Measurements from ENCODE around the gene MED15.

MED15 gene

DNA sequence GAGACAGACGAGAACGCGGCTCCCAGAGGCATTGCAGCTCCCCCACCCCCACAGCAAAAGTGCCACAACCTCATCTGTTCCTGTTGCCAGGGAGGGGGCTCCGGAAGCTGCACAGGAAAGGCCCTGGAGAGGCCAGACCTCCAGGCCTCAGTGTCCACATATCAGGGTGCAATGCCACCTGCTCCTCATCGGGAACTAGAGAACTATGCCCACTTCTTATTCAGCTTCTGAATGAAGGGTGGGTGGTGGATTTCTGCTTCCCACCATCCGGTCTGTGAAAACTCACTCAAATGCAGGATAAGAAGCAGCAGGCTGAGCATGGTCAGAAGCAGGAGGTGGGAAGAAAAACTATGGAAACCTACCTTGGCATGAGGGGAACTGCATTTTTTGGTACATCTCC, 105.9 kb downstream of the MED15 start:
- ChIA-PET POLR2A (no interaction called here), CTCF (no interaction called here)
- TF ChIP-seq, protein P1, sequence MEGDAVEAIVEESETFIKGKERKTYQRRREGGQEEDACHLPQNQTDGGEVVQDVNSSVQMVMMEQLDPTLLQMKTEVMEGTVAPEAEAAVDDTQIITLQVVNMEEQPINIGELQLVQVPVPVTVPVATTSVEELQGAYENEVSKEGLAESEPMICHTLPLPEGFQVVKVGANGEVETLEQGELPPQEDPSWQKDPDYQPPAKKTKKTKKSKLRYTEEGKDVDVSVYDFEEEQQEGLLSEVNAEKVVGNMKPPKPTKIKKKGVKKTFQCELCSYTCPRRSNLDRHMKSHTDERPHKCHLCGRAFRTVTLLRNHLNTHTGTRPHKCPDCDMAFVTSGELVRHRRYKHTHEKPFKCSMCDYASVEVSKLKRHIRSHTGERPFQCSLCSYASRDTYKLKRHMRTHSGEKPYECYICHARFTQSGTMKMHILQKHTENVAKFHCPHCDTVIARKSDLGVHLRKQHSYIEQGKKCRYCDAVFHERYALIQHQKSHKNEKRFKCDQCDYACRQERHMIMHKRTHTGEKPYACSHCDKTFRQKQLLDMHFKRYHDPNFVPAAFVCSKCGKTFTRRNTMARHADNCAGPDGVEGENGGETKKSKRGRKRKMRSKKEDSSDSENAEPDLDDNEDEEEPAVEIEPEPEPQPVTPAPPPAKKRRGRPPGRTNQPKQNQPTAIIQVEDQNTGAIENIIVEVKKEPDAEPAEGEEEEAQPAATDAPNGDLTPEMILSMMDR (IDR thresholded peaks at IDR 0.05; ENCODE audit: insufficient read depth, low read length, missing control alignments), result no peak
- DNase-seq (ENCODE audit: low read depth, low spot score), result no peak
- no peak overlapping the region for H3K4me3 ChIP-seq (ENCODE audit: low read depth, low read length)

DNA sequence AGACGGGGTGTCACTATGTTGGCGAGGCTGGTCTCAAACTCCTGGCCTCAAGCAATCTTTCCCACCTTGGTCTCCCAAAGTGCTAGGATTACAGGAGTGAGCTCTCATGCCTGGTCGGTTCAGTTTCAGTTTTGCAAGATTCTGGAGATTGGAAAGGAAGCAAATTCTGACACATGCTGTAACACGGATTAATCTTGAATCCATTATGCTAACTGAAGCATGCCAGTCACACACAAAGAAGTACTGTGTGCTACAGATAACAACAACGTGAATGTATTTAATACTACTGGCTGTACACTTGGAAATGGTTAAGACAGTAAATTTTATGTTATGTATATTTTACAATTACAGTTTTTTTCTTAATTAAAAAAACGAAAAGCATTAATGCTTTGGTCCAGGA, 107.6 kb downstream of the MED15 start:
- CTCF ChIA-PET, result interaction anchor here (1.3 kb wide), 1 partner anchor 30 kb away, joined by 3 read pairs; no protein-coding TSS in a partner anchor
- H3K4me3 ChIP-seq (ENCODE audit: low read depth, low read length), result no peak overlapping the region
- DNase-seq (ENCODE audit: low read depth, low spot score), result no peak
- POLR2A ChIA-PET, result no interaction called here
- TF ChIP-seq, protein P1 (IDR thresholded peaks at IDR 0.05; ENCODE audit: insufficient read depth, low read length, missing control alignments), result no peak

DNA sequence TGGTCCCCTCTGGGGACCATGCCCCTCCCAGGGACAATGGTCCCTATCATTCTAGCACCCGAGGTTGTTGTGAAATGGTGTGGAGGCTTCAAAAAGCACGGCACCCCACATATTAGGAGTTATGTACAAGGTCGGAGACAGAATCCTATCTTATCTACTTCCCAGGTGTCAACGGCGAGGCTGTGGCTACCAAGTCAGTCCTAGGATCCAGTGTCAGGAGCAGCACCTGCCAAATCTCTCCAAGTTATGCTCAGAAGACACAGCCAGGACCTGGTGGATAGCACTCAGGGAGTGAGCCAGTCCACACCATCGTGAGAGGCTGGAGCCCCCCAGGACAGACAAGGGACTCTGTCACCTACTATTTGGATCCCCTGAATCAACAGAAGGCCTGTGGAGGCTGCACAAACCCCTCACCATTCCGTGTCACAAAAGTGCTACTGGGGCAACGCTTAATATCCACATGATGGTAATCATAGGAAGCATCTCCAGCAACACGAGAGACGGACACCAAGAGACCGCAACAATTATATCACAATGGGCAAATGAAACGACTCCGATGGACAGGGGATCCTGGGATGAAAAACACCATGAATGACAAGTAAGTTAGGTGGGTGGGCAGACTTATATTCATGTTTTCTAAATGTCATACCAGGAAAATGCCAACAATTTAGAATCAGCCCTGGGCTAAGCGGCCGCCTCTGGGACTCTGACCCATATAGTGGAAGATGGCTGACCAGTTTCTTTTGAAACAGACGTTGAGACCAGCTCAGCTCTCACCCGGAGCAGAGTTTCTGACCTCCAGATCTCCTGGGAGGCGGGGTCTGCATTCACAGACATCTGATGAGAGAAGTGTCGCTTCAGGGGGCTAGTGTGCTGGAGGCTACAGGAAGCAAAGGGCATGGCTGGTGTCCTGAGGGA, 108.4 kb downstream of the MED15 start:
- H3K4me3 ChIP-seq (ENCODE audit: low read depth, low read length), result no peak overlapping the region
- ChIA-PET CTCF (interaction anchor here (1.3 to 1.4 kb wide), 2 partner anchors 9 to 29 kb away, joined by 3 to 6 read pairs; no protein-coding TSS in a partner anchor), POLR2A (no interaction called here)
- no peak for DNase-seq (ENCODE audit: low read depth, low spot score)
- TF ChIP-seq, protein P1 (IDR thresholded peaks at IDR 0.05; ENCODE audit: insufficient read depth, low read length, missing control alignments), result no peak

DNA sequence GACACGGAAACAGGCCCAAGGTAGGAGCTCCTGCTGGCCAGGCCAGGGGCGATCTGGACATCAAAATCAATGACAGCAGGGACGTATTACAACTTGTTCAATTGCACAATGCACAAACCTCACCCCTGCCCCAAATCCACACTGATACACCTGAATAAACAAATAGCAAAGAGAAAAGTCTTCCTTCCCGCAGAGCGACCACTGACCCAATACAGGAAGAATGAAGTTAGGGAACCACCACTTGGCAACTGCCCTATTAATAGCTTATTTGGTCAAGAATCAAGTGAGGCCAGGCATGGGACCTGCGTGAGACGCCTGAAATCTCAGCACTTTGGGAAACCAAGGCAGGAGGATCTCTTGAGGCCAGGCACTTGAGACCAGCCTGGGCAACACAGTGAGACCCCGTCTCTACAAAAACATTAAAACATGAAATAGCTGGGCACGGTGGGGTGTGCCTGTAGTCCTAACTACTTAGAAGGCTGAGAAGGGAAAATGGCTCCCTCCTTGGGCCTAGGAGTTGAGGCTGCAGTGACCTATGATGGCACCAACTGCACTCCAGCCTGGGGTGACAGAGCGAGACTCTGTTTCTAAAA, 109.1 kb downstream of the MED15 start:
- TF ChIP-seq, protein P1 (IDR thresholded peaks at IDR 0.05; ENCODE audit: insufficient read depth, low read length, missing control alignments), result no peak
- no peak for DNase-seq (ENCODE audit: low read depth, low spot score)
- POLR2A ChIA-PET, result no interaction called here
- CTCF ChIA-PET, result interaction anchor here (1.4 kb wide), 1 partner anchor 10 kb away, joined by 6 read pairs; no protein-coding TSS in a partner anchor
- H3K4me3 ChIP-seq (ENCODE audit: low read depth, low read length), result no peak overlapping the region

DNA sequence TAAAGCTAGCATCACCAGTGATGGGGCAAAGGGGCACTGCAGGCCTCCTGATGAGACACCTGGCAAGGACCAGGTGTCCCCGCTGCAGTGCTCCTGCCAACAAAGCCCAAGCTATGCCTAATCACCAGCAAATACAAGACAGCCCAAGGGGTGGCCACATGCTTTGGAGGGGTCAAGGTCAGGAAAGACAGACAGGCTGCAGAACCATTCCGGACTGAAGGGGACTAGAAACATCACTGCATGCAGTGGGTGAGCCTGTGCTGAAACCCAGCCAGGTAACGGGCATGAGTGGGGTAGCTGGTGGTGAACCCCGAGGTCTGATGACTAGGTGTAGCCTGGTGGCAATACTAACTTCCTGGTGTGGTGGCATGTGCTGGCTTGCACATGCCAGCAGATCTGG, 111.1 kb downstream of the MED15 start:
- DNase-seq (ENCODE audit: low read depth, low spot score), result no peak
- ChIA-PET POLR2A (no interaction called here), CTCF (interaction anchor here (1.4 kb wide), 1 partner anchor 14 kb away, joined by 5 read pairs; no protein-coding TSS in a partner anchor)
- TF ChIP-seq, protein P1 (IDR thresholded peaks at IDR 0.05; ENCODE audit: insufficient read depth, low read length, missing control alignments), result no peak
- H3K4me3 ChIP-seq (ENCODE audit: low read depth, low read length), result no peak overlapping the region
